NT2/D1 (cell line): Measurements from ENCODE around the gene PWWP2B.

Source experiments
- DNase-seq: peaks from one replicate; pipeline ENCODE4 v3.0.0-alpha.2; 2011; ENCODE audit warnings: low read depth, low spot score
- H3K27me3 ChIP-seq: 2 replicates; pipeline ENCODE4 v1.6.0; 2011; ENCODE audit warnings: mild to moderate bottlenecking; ENCODE audit not compliant: insufficient read length, insufficient read depth
- H3K36me3 ChIP-seq: 2 replicates; pipeline ENCODE4 v1.6.1; 2011; ENCODE audit warnings: mild to moderate bottlenecking, low read length, mixed read lengths; ENCODE audit not compliant: insufficient read depth, insufficient read length
- H3K4me1 ChIP-seq: 2 replicates; pipeline ENCODE4 v1.5.1; 2011; ENCODE audit not compliant: insufficient read depth, insufficient read length
- H3K4me3 ChIP-seq: 2 replicates; pipeline ENCODE4 v1.5.1; 2011; ENCODE audit warnings: low read depth; ENCODE audit not compliant: insufficient read length
- H3K9ac ChIP-seq: 2 replicates; pipeline ENCODE4 v1.6.0; 2011; ENCODE audit warnings: low read depth; ENCODE audit not compliant: insufficient read length
- H3K9me3 ChIP-seq: 2 replicates; pipeline ENCODE4 v1.5.1; 2011; ENCODE audit warnings: mild to moderate bottlenecking, low read length; ENCODE audit not compliant: insufficient read depth
- SUZ12 ChIP-seq: IDR thresholded peaks from 2 replicates; pipeline ENCODE4 v1.6.1; 2011; ENCODE audit not compliant: insufficient read length, insufficient read depth; ENCODE audit errors: extremely low read depth
- YY1 ChIP-seq: IDR thresholded peaks from 2 replicates; pipeline ENCODE4 v1.6.1; 2011; ENCODE audit not compliant: insufficient read length, insufficient read depth
- ZNF274 ChIP-seq: IDR thresholded peaks from 2 replicates; pipeline ENCODE4 v1.6.1; 2011; ENCODE audit warnings: mild to moderate bottlenecking, low read depth, low read length

Gene PWWP2B

GRCh38 chr10:132353456-132354355 lies 43.3 kb upstream of the PWWP2B start:
- Histone ChIP-seq H3K9me3 (no peaks in the 10 kb centered on the region), H3K4me3 (no peak overlapping the region), H3K4me1 (no peaks in the 10 kb centered on the region), H3K9ac (no peak overlapping the region), H3K36me3 (no peaks in the 10 kb centered on the region), H3K27me3 (no peaks in the 10 kb centered on the region)
- no peak for TF ChIP-seq YY1
- TF ChIP-seq SUZ12: no peak
- no peak for TF ChIP-seq ZNF274
- no peak for DNase-seq

- Histone ChIP-seq H3K4me3 (no peak overlapping the region), H3K9me3 (no peaks in the 10 kb centered on the region), H3K36me3 (no peaks in the 10 kb centered on the region), H3K9ac (no peak overlapping the region), H3K4me1 (no peaks in the 10 kb centered on the region), H3K27me3 (no peaks in the 10 kb centered on the region)
- TF ChIP-seq YY1 (no peak), ZNF274 (no peak), SUZ12 (no peak)
- no peak for DNase-seq
Measured at GRCh38 chr10:132354356-132355094, 42.5 kb upstream of the PWWP2B start.

GRCh38 chr10:132355297-132355696 lies 41.7 kb upstream of the PWWP2B start:
- Histone ChIP-seq H3K4me3 (no peak overlapping the region), H3K9ac (no peak overlapping the region), H3K9me3 (no peaks in the 10 kb centered on the region), H3K27me3 (no peaks in the 10 kb centered on the region), H3K36me3 (no peaks in the 10 kb centered on the region), H3K4me1 (no peaks in the 10 kb centered on the region)
- TF ChIP-seq YY1 (no peak), ZNF274 (no peak), SUZ12 (no peak)
- DNase-seq: no peak

- Histone ChIP-seq H3K4me3 (no peak overlapping the region), H3K9ac (no peak overlapping the region), H3K36me3 (no peaks in the 10 kb centered on the region), H3K27me3 (no peaks in the 10 kb centered on the region), H3K4me1 (no peaks in the 10 kb centered on the region), H3K9me3 (no peaks in the 10 kb centered on the region)
- DNase-seq: no peak
- TF ChIP-seq YY1 (no peak), SUZ12 (no peak), ZNF274 (no peak)
Measured at GRCh38 chr10:132355754-132356153, 41.2 kb upstream of the PWWP2B start.

GRCh38 chr10:132356621-132357195 lies 40.3 kb upstream of the PWWP2B start:
- Histone ChIP-seq H3K9me3 (no peaks in the 10 kb centered on the region), H3K4me3 (no peak overlapping the region), H3K4me1 (no peaks in the 10 kb centered on the region), H3K36me3 (no peaks in the 10 kb centered on the region), H3K27me3 (no peaks in the 10 kb centered on the region), H3K9ac (no peak overlapping the region)
- TF ChIP-seq ZNF274 (no peak), YY1 (no peak), SUZ12 (no peak)
- no peak for DNase-seq

GRCh38 chr10:132357286-132358058 lies 39.5 kb upstream of the PWWP2B start:
- no peak overlapping the region for H3K4me3 ChIP-seq
- H3K4me1 ChIP-seq: no peaks in the 10 kb centered on the region
- H3K9me3 ChIP-seq: no peaks in the 10 kb centered on the region
- no peaks in the 10 kb centered on the region for H3K36me3 ChIP-seq
- TF ChIP-seq SUZ12 (no peak), YY1 (no peak), ZNF274 (no peak)
- H3K9ac ChIP-seq: no peak overlapping the region
- no peaks in the 10 kb centered on the region for H3K27me3 ChIP-seq
- DNase-seq: no peak
